Activated CD8-positive, alpha-beta T cell treated with anti-CD3 and anti-CD28 coated beads for 36 hours (primary cell): ENCODE data around the gene RAB3GAP2. TPM values are rescaled to one million over a fixed set of nuclear protein-coding genes. Genes with fewer than 3 reads are reported as not detected.
"Not testable (repeated sequence)": the region's sequence is repeated elsewhere in the genome, so short reads cannot be mapped to it uniquely, and the experiment has no call there.

ENCODE experiments used
- ATAC-seq: fragments of 200-7000 bp; cut with Tn5 transposase; one replicate; pipeline ENCODE4 v1.10.0; 2021; ENCODE audit warnings: mild to moderate bottlenecking, moderate library complexity
- CTCF ChIA-PET: fragments of 350-600 bp; sonication (Branson Sonifier 250); formaldehyde crosslinking; loops from one replicate; lab custom pipeline; 2021; ENCODE audit warnings: antibody characterized with exemption; lab: Charles Lee
- POLR2A ChIA-PET: fragments of 350-600 bp; sonication (Branson Sonifier 250); formaldehyde crosslinking; loops from one replicate; lab custom pipeline; 2021; ENCODE audit warnings: antibody characterized with exemption; lab: Charles Lee
- DNase-seq: peaks from one replicate; pipeline ENCODE4 v3.0.0-alpha.2; 2020
- H3K27ac Mint-ChIP-seq: one replicate; pipeline ENCODE4 v1.8.0; 2021; ENCODE audit warnings: mild to moderate bottlenecking, mixed read lengths
- H3K27me3 Mint-ChIP-seq: one replicate; pipeline ENCODE4 v1.8.0; 2021; ENCODE audit warnings: mixed read lengths
- H3K36me3 Mint-ChIP-seq: one replicate; pipeline ENCODE4 v1.8.0; 2021; ENCODE audit warnings: low read depth, mixed read lengths
- H3K4me1 Mint-ChIP-seq: one replicate; pipeline ENCODE4 v1.8.0; 2021; ENCODE audit warnings: low read depth, mixed read lengths
- H3K4me3 Mint-ChIP-seq: one replicate; pipeline ENCODE4 v1.8.0; 2021; ENCODE audit warnings: mild to moderate bottlenecking, moderate library complexity, mixed read lengths
- H3K9me3 Mint-ChIP-seq: one replicate; pipeline ENCODE4 v1.8.0; 2021; ENCODE audit warnings: mixed read lengths
- CTCF ChIP-seq: fragments of 200-600 bp; IDR thresholded peaks from one replicate; pipeline ENCODE4 v1.8.0; 2022; ENCODE audit warnings: antibody characterized with exemption, mild to moderate bottlenecking
- intact Hi-C: fragments of 100-400 bp; cut with micrococcal nuclease; formaldehyde crosslinking; loops from one replicate; pipeline ENCODE4 v1.10.0; 2022
- total RNA-seq, 2 experiments: library from RNA; stranded (reverse); gene quantifications; one replicate each; pipeline ENCODE4 v1.2.3, GENCODE V29; 2021

RAB3GAP2 gene
- total RNA-seq, 2 experiments from 2014 or later = 50.6 to 53.5 TPM

DNA sequence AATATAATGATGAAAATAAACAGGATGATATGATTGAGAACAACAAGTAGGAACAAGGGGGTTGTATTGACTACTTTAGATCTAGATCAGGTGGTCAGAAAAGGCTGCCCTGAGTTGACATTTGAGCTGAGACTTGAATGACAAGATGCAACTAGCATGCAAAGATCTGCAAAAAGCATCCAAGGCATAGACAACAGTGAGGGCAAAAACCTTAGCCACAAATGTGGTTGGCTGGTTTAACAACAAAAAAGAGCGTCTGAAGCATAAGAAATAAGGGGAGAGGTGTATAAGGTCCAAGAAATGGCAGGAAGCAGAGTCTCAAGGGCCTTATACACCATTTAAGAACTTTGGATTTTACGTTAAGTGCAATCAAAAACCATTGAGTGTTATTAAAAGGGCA, 3.2 kb downstream of the RAB3GAP2 start:
- intact Hi-C loops = no loop called here
- CTCF ChIA-PET = no interaction called here
- no peak for DNase-seq

DNA sequence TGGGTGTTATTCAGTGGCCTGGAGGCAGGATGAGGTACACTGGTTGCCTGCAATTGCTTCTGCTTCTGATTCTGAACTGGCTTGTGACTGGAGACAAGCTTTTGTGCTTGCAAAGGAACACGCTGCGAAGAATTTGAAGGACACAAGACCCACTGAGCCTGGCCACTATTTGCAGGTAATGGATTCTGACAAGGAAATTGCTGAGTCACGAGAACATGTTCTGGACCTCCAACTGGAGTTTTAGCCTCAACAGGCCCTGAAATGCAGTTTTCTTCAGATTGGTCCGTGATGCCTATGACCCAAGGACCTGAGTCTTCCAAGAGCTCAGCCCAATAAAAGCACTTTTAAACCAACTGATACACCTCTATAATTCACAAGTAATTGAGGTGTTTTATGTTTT, 4.6 kb downstream of the RAB3GAP2 start:
- Mint-ChIP-seq H3K4me3 (no peak overlapping the region), H3K27ac (no peak overlapping the region), H3K27me3 (no peaks in the 10 kb centered on the region), H3K9me3 (peaks cover 3% of the 10 kb centered on the region), H3K36me3 (peaks cover 46% of the 10 kb centered on the region), H3K4me1 (peaks cover 21% of the 10 kb centered on the region)
- intact Hi-C loops = no loop called here
- ChIA-PET CTCF (no interaction called here), POLR2A (no interaction called here)
- DNase-seq = no peak
- no peak for TF ChIP-seq CTCF
- ATAC-seq = no peak

More for the DNA sequence above, 3.2 kb downstream of the RAB3GAP2 start:
- ATAC-seq = no peak
- Mint-ChIP-seq H3K4me3 (peak overlapping the region; percentile 28), H3K27ac (no peak overlapping the region), H3K36me3 (peaks cover 34% of the 10 kb centered on the region), H3K9me3 (peaks cover 2% of the 10 kb centered on the region), H3K27me3 (no peaks in the 10 kb centered on the region), H3K4me1 (peaks cover 24% of the 10 kb centered on the region)
- POLR2A ChIA-PET = no interaction called here
- TF ChIP-seq CTCF = no peak

GRCh38 chr1:220260228-220260627, 12.0 kb downstream of the RAB3GAP2 start:
- H3K27ac Mint-ChIP-seq, CTCF ChIA-PET, intact Hi-C loops, H3K4me3 Mint-ChIP-seq, H3K27me3 Mint-ChIP-seq, DNase-seq, ATAC-seq, POLR2A ChIA-PET: not testable (repeated sequence)
- Mint-ChIP-seq H3K36me3 (peaks cover 79% of the 10 kb centered on the region), H3K4me1 (peaks cover 45% of the 10 kb centered on the region), H3K9me3 (peaks cover 43% of the 10 kb centered on the region)

GRCh38 chr1:220259756-220260155, 12.5 kb downstream of the RAB3GAP2 start:
- Mint-ChIP-seq H3K9me3 (peaks cover 45% of the 10 kb centered on the region), H3K4me1 (peaks cover 46% of the 10 kb centered on the region), H3K36me3 (peaks cover 80% of the 10 kb centered on the region)
- H3K4me3 Mint-ChIP-seq, POLR2A ChIA-PET, CTCF ChIA-PET, ATAC-seq, H3K27ac Mint-ChIP-seq, intact Hi-C loops, DNase-seq, H3K27me3 Mint-ChIP-seq: not testable (repeated sequence)

- DNase-seq, CTCF ChIA-PET, H3K4me3 Mint-ChIP-seq, H3K27me3 Mint-ChIP-seq, H3K27ac Mint-ChIP-seq, POLR2A ChIA-PET, intact Hi-C loops, ATAC-seq: not testable (repeated sequence)
- Mint-ChIP-seq H3K9me3 (peaks cover 47% of the 10 kb centered on the region), H3K36me3 (peaks cover 83% of the 10 kb centered on the region), H3K4me1 (peaks cover 44% of the 10 kb centered on the region)
Measured at GRCh38 chr1:220256194-220256593, 16.1 kb downstream of the RAB3GAP2 start.

- POLR2A ChIA-PET = no interaction called here
- peaks cover 39% of the 10 kb centered on the region for H3K4me1 Mint-ChIP-seq
- CTCF ChIA-PET = no interaction called here
- H3K27ac Mint-ChIP-seq = peak overlapping the region; percentile 32
- no peak for DNase-seq
- no peak overlapping the region for H3K4me3 Mint-ChIP-seq
- TF ChIP-seq CTCF = no peak
- intact Hi-C loops = no loop called here
- H3K36me3 Mint-ChIP-seq = peaks cover 82% of the 10 kb centered on the region
- H3K9me3 Mint-ChIP-seq = peaks cover 49% of the 10 kb centered on the region
- H3K27me3 Mint-ChIP-seq = no peaks in the 10 kb centered on the region
- no peak for ATAC-seq
Measured at GRCh38 chr1:220255204-220255603, 17.0 kb downstream of the RAB3GAP2 start.

- Mint-ChIP-seq H3K36me3 (peaks cover 83% of the 10 kb centered on the region), H3K9me3 (peaks cover 48% of the 10 kb centered on the region), H3K4me1 (peaks cover 25% of the 10 kb centered on the region)
- H3K27ac Mint-ChIP-seq, DNase-seq, intact Hi-C loops, CTCF ChIA-PET, H3K27me3 Mint-ChIP-seq, H3K4me3 Mint-ChIP-seq: not testable (repeated sequence)
- POLR2A ChIA-PET = interaction anchor here (0.6 kb wide), 1 partner anchor 13 kb away, joined by 4 read pairs; no protein-coding TSS in a partner anchor
- ATAC-seq = peak; percentile 96
Measured at GRCh38 chr1:220253290-220253689, 19.0 kb downstream of the RAB3GAP2 start.
